ENCODE data around the gene SNPH.
"Not testable (repeated sequence)": the region's sequence is repeated elsewhere in the genome, so short reads cannot be mapped to it uniquely, and the experiment has no call there.

The SNPH gene

DNA sequence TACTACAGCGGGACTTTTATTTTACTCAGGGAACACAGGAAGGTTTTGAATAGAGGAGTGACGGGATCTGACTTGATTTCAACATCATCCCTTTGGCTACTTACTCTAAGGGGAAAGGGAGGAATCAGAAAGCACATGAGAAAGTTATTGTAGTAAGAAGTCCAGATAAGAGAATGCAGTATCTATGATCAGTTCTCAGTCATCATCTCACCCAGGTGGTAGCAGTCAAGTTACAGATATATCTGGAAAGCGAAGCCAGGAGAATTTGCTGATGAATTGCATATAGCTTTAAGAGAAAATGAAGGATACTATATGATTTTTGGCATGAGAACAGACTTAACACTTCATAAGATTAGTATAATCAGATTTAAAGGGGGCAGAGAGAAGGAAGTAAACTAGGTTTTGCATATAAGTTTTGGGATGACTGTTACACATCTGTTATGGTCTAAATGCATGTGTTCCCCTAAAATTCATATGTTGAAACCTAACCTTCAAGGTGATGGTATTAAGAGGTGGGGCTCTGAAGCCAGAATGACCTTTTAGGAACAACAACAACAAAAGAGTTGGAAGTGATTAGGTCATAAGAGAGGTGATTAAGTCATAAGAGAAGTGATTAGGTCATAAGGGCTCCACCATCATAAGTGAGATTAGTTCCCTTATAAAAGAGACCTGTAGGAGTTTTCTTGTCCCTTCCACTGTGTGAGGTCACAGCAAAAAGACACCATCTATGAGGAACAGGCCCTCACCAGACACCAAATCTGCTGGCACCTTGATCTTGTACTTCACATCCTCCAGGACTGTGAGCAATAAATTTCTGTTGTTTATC, 33.6 kb upstream of the SNPH start:
- no peak for DNase-seq (ENCODE audit: low read depth)
- TF ChIP-seq, protein P1, sequence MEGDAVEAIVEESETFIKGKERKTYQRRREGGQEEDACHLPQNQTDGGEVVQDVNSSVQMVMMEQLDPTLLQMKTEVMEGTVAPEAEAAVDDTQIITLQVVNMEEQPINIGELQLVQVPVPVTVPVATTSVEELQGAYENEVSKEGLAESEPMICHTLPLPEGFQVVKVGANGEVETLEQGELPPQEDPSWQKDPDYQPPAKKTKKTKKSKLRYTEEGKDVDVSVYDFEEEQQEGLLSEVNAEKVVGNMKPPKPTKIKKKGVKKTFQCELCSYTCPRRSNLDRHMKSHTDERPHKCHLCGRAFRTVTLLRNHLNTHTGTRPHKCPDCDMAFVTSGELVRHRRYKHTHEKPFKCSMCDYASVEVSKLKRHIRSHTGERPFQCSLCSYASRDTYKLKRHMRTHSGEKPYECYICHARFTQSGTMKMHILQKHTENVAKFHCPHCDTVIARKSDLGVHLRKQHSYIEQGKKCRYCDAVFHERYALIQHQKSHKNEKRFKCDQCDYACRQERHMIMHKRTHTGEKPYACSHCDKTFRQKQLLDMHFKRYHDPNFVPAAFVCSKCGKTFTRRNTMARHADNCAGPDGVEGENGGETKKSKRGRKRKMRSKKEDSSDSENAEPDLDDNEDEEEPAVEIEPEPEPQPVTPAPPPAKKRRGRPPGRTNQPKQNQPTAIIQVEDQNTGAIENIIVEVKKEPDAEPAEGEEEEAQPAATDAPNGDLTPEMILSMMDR (conservative IDR thresholded peaks at IDR 0.05; ENCODE audit: low read depth, low read length) = no peak
- no peak overlapping the region for H3K4me3 ChIP-seq (ENCODE audit: low read depth, low read length)

DNA sequence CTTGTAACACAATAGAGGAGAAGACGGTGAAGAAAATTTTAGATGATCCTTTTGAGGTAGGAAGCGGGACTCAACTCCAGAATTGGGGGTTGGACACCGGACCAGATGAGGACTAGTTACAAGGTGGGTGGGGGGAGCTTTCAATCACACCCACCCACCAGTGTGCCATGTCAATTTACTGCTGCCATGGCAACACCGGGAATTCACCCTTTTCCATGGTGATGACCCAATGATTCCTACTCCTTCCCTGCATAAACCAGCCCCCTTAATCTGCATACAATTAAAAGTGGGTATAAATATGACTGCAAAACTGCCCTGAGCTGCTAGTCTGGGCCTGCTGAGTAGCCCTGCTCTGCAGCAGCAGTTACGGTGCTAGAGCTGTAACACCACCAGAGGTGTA, 25.5 kb upstream of the SNPH start:
- no peak overlapping the region for H3K4me3 ChIP-seq (ENCODE audit: low read depth, low read length)
- TF ChIP-seq, protein P1 (conservative IDR thresholded peaks at IDR 0.05; ENCODE audit: low read depth, low read length) = no peak
- DNase-seq (ENCODE audit: low read depth) = no peak

DNA sequence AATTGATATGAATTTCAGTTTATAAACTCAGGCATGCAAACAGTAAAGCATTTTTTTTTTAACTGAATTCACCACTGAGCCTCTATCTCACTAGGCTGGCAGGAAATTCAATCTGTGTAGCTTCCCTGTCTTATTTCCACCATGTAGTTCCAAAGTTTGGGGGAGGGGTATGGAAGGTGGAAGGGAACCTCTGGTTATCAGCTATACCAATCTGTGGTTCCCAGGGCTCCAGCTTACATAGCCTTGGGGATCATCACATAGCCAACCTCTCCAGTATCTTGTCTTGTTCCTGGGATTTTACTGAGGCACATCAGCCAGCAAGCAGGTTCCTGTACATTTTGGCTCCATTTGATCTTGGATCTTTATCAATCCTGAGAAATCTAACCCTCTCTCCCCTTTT, 24.6 kb upstream of the SNPH start:
- TF ChIP-seq, protein P1 (conservative IDR thresholded peaks at IDR 0.05; ENCODE audit: low read depth, low read length) = no peak

DNA sequence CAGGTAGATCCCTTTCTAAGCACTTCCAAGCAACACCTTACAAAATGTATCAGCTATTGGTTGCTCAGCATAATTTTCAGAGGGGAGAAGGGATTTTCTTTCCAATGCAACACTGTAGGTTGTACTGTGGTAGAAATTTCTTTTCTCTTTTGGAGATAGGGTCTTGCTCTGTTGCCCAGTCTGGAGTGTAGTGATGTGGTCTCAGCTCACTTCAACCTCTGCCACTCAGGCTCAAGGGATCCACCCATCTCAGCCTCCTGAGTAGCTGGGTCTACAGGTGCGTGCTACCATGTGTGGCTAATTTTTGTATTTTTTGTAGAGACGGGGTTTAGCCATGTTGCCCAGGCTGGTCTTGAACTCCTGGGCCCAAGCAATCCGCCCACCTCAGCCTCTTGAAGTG, 24.0 kb upstream of the SNPH start:
- no peak overlapping the region for H3K4me3 ChIP-seq (ENCODE audit: low read depth, low read length)
- TF ChIP-seq, protein P1 (conservative IDR thresholded peaks at IDR 0.05; ENCODE audit: low read depth, low read length) = no peak
- DNase-seq (ENCODE audit: low read depth) = no peak

More for the DNA sequence above, 24.6 kb upstream of the SNPH start:
- no peak for DNase-seq (ENCODE audit: low read depth)
- H3K4me3 ChIP-seq (ENCODE audit: low read depth, low read length) = no peak overlapping the region

DNA sequence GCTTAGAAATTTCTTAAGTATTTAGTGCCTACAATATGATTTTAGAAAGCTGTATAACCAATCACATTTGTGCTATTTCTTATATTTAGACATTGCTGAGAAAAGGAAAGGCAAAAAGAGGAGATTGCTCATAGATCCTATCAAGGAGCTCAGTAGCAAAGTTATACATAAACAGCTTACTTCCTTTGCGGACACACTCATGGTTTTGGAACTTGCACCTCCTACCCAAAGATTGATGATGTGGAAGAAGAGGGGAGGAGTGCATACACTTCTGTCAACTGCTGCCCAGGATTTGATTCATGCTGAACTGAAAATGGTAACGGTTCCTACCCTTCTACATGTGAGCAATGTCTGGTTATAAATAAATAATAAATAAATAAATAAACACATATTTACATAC, 23.6 kb upstream of the SNPH start:
- TF ChIP-seq, protein P1 (conservative IDR thresholded peaks at IDR 0.05; ENCODE audit: low read depth, low read length) = no peak
- peak; percentile 79 for DNase-seq (ENCODE audit: low read depth)

DNA sequence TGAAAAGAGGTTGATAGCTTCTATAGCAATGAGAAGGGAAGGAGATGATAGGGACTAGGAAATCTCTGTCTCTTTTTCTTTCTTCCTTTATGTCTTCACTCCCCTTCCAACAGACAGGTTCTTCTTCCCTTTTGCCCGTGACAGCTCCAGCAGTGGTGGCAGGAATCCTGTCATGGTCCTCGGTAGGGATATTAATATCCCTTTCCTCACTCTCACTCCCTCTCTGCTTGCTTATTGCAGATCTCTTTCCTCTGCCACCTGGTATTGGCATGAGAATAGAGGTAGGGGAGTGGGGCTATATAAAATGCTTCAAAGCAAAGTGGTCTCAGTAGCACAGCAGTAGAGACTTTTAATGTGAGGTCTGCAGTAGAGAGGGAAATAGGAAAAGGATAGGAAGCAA, 20.5 kb upstream of the SNPH start:
- DNase-seq (ENCODE audit: low read depth) = no peak
- TF ChIP-seq, protein P1 (conservative IDR thresholded peaks at IDR 0.05; ENCODE audit: low read depth, low read length) = no peak
- no peak overlapping the region for H3K4me3 ChIP-seq (ENCODE audit: low read depth, low read length)

More for the DNA sequence above, 23.6 kb upstream of the SNPH start:
- H3K4me3 ChIP-seq (ENCODE audit: low read depth, low read length) = no peak overlapping the region

DNA sequence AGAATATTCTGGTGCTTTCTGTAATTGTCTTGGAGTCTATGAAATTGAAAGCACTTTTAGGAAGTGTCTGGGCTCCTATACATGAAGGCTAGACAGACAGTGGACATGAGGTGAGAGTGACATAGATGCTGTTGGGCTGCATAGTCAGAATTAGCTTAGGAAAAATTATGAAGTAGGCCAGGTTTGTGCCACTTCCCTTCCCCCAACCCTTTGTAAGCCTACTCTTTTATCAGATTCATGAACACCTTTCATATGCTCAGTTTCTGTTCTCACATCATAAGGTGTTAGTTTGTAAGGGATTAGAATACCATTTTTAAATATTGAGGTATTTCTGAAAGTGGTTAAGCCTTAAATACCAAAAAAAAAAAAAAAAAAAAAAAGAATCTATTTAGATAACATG, 18.4 kb upstream of the SNPH start:
- no peak for DNase-seq (ENCODE audit: low read depth)
- H3K4me3 ChIP-seq (ENCODE audit: low read depth, low read length) = no peak overlapping the region
- TF ChIP-seq, protein P1 (conservative IDR thresholded peaks at IDR 0.05; ENCODE audit: low read depth, low read length) = no peak

DNA sequence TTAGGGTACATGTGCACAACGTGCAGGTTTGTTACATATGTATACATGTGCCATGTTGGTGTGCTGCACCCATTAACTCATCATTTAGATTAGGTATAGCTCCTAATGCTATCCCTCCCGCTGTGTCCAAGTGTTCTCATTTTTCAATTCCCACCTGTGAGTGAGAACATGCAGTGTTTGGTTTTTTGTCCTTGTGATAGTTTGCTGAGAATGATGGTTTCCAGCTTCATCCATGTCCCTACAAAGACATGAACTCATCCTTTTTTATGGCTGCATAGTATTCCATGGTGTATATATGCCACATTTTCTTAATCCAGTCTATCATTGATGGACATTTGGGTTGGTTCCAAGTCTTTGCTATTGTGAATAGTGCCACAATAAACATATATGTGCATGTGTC, 15.8 kb upstream of the SNPH start:
- DNase-seq (ENCODE audit: low read depth); H3K4me3 ChIP-seq (ENCODE audit: low read depth, low read length): not testable (repeated sequence)

Measured in choroid plexus epithelial cell (primary cell).